ENCODE data around the gene ACRV1. TPM values are rescaled to one million over a fixed set of nuclear protein-coding genes. Genes with fewer than 3 reads are reported as not detected.

The ACRV1 gene, protein sequence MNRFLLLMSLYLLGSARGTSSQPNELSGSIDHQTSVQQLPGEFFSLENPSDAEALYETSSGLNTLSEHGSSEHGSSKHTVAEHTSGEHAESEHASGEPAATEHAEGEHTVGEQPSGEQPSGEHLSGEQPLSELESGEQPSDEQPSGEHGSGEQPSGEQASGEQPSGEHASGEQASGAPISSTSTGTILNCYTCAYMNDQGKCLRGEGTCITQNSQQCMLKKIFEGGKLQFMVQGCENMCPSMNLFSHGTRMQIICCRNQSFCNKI
- total RNA-seq (2022; extraction: Qiagen RNA extraction; ENCODE audit: low read depth) = not detected in 5 replicates

DNA sequence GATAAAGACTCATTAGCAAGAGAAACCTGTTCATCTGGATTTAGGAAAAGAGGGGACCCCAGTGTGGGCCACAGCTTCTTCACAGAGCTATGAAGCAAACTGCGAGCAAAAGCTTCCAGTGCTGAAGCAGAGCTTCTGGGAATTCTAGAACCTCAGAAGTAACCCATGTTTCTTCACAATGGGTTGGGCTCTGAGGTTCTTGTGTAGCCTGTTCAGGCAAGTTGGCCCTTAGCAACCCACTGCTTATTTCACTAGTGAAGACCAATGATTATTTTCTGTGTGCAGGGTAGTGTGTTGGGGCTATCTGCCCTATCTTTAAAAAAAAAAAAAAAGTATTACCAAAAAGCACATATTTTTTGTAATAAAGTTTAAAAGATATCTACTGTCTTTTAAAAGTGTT lies at the start of gene ACRV1:
TSS of gene ACRV1 (minus strand) at position 101 of the 400 bp plus-strand sequence. CDS start at position 34, 67 bp downstream.

DNA sequence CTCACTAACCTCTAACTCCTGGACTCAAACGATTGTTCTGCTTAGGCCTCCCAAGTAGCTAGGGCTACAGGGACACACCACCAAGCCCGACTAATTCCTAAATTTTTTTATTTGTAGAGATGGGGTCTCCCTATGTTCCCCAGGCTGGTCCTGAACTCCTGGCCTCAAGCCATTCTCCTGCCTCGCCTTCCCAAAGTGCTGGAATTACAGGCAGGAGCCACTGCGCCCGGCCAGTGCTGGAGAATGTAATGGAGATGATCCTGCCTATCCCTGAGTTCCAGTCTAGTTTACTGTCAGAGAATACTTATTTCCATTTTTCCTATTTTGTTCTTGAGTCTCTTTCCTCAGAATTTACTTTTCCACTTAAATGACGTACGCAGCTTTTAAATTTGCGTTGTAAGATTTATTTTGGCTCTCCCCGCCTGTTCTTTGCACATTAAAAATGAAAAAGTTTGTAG lies 55.9 kb downstream of the ACRV1 start, which contains the start of gene CHEK1:
TSS of gene CHEK1 (plus strand) at position 408 of the 458 bp plus-strand sequence. CDS start 1,606 bp downstream, outside the sequence.

Other genes with a start within 250 kb of the ACRV1 start
- gene FEZ1, start 184.6 kb downstream of the ACRV1 start, total RNA-seq (2022; extraction: Qiagen RNA extraction; ENCODE audit: low read depth) = 0.56 to 0.89 TPM (median 0.70 TPM) in 5 replicates
- gene EI24, start 111.4 kb downstream of the ACRV1 start, total RNA-seq (2022; extraction: Qiagen RNA extraction; ENCODE audit: low read depth) = 103 to 116 TPM (median 108 TPM) in 5 replicates
- 95.0 to 112 TPM (median 103 TPM) in 5 replicates for gene STT3A, start 88.0 kb downstream of the ACRV1 start, total RNA-seq (2022; extraction: Qiagen RNA extraction; ENCODE audit: low read depth)
- gene CHEK1, start 55.7 kb downstream of the ACRV1 start, total RNA-seq (2022; extraction: Qiagen RNA extraction; ENCODE audit: low read depth) = 29.5 to 39.9 TPM (median 32.2 TPM) in 5 replicates
- gene PATE1, start 65.4 kb upstream of the ACRV1 start, total RNA-seq (2022; extraction: Qiagen RNA extraction; ENCODE audit: low read depth) = not detected in 5 replicates
- 0.02 TPM in 1 of 5 replicates, not detected in the others for gene PATE2, start 98.0 kb upstream of the ACRV1 start, total RNA-seq (2022; extraction: Qiagen RNA extraction; ENCODE audit: low read depth)
- gene PATE3, start 107.3 kb upstream of the ACRV1 start, total RNA-seq (2022; extraction: Qiagen RNA extraction; ENCODE audit: low read depth) = not detected in 5 replicates
- gene PATE4, start 152.5 kb upstream of the ACRV1 start, total RNA-seq (2022; extraction: Qiagen RNA extraction; ENCODE audit: low read depth) = not detected in 5 replicates
- 15.8 to 17.6 TPM (median 16.2 TPM) in 5 replicates for gene HYLS1, start 206.8 kb upstream of the ACRV1 start, total RNA-seq (2022; extraction: Qiagen RNA extraction; ENCODE audit: low read depth)
- 6.6 to 14.5 TPM (median 7.6 TPM) in 5 replicates for gene PUS3, start 222.4 kb upstream of the ACRV1 start, total RNA-seq (2022; extraction: Qiagen RNA extraction; ENCODE audit: low read depth)
- 0.02 to 0.05 TPM in 2 of 5 replicates, not detected in the others for gene DDX25, start 223.7 kb upstream of the ACRV1 start, total RNA-seq (2022; extraction: Qiagen RNA extraction; ENCODE audit: low read depth)